ENCODE results near the gene EYA3.

EYA3 gene, protein sequence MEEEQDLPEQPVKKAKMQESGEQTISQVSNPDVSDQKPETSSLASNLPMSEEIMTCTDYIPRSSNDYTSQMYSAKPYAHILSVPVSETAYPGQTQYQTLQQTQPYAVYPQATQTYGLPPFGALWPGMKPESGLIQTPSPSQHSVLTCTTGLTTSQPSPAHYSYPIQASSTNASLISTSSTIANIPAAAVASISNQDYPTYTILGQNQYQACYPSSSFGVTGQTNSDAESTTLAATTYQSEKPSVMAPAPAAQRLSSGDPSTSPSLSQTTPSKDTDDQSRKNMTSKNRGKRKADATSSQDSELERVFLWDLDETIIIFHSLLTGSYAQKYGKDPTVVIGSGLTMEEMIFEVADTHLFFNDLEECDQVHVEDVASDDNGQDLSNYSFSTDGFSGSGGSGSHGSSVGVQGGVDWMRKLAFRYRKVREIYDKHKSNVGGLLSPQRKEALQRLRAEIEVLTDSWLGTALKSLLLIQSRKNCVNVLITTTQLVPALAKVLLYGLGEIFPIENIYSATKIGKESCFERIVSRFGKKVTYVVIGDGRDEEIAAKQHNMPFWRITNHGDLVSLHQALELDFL

DNA sequence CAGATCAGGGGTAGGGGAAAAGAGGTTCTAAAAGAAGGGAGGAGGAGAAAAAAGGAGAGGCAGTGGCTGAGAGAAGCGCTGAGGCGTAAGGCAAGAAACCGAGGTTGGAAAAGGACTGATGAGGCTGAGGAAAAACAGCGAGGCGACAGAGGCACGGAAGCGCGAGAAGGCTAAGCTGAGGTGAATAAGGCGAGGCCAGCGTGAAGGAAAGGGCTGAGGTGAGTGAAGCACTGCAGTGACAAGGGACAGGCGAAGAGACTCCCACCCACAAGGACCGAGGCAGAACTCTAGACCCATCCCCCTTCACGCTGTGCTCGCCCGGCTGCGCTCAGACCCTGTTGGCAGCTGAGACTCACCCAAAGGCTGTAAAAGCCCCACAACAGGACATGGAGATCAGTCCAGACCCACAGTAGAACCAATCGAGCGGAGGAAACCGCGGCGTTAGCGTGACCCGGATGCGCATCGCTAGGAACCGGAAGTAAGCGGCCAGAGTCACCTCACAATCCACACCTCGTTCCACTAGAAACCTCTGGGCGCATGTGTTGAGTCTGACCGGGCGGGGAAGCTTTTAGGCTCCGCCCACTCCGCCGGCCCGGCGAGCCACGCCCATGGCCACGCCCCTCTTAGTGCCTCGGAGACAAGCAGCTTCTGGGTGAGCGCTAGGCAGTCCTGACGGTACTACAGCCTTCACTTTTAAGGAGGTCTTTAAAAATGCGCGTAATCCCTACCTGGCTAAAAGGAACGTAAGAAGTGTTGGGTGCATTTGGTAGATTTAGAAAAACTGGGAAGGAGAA is at the start of gene EYA3:
Gene EYA3, minus strand, starts transcription at position 443 of the 794 bp plus-strand sequence. CDS start 30,584 bp downstream, outside the sequence.
- DNase-seq (ENCODE audit: low spot score) = peak; percentile 99

DNA sequence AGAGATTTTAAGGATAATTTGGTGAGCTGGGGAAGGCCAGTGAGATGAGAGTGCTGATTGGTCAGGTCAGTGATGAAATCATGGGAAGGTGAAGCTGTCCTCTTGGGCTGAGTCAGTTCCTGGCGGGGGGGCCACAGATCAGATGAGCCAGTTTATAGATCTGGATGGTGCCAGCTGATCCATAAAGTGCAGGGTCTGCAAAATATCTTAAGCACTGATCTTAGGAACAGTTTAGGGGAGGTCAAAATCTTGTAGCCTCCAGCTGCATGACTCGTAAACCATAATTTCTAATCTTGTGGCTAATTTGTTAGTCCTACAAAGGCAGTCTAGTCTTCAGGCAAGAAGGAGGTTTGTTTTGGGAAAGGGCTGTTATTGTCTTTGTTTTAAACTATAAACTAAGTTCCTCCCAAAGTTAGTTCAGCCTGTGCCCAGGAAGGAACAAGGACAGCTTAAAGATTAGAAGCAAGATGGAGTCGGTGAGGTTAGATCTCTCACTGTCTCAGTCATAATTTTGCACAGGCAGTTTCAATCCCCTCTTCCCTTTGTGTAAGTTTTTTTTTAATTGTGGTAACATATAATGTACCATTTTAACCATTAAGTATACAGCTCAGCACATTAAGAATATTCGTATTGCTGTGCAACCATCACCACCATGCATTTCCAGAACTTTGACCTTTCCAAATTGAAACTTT is 48.7 kb upstream of the EYA3 start:
- DNase-seq (ENCODE audit: low spot score) = no peak

DNA sequence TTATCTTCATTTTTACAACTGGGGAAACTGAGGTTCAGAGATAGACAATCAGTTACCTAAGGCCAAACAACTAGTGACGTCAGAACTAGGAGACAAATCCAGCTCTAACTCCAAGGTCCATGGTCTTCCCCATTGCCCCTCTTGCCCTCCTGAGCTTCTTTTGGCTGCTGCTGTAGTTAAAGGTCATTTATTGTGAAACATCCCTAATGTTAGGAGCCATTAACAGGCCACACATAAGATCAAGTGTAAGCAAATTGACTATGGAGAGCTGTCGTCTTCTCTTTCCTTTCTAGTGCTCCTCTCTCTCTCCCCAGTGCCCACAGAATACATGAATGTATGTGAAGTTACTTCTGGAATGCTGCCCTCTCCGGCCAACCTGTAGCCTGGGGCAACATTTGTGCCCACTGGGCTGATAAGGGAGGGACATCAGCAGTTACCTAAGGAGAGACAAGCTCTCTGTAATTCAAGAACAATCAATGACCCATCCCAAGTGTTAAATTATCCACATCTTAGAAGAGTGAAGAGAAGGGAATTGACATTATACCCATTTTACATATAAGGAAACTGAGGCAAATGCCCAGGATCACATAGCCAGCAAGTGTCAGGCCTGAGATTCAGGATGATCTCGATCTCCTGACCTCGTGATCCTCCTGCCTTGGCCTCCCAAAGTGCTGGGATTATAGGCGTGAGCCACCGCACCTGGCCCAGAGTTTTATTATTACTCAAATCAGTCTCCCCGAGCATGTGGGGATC is 47.9 kb upstream of the EYA3 start:
- DNase-seq (ENCODE audit: low spot score) = no peak

DNA sequence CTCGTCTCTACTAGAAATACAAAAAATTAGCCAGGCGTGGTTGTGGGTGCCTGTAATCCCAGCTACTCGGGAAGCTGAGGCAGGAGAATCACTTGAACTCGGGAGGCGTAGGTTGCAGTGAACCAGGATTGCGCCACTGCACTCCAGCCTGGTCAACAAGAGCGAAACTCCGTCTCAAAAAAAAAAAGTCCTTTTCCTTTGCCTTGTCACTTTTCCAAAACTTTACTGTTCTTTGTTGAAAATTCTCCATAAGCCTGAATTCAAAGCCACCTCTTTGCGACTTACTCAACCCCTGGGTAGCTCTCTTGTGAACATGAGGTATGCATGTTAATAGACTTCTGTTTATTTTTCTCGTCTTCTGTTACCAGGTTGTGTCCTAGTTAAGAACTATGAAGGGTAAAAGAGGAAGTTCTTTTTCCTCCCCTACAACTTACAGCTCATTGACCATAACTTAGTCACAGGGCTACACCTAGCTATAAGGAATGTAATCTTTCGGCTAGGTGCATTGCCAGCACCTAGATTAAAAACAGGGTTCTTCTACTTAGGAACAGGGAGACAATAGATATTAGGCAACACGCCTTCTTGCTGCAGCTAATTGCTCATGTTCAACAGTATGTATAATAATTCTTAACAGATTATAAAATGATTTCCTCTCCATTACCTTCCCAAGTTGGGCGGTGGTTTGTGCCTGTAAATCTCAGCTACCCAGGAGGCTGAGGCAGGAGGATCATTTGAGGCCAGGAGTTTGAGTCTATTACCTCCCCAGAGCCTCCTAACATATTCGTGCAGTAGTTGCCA is 47.2 kb upstream of the EYA3 start:
- DNase-seq (ENCODE audit: low spot score) = peak; percentile 56

DNA sequence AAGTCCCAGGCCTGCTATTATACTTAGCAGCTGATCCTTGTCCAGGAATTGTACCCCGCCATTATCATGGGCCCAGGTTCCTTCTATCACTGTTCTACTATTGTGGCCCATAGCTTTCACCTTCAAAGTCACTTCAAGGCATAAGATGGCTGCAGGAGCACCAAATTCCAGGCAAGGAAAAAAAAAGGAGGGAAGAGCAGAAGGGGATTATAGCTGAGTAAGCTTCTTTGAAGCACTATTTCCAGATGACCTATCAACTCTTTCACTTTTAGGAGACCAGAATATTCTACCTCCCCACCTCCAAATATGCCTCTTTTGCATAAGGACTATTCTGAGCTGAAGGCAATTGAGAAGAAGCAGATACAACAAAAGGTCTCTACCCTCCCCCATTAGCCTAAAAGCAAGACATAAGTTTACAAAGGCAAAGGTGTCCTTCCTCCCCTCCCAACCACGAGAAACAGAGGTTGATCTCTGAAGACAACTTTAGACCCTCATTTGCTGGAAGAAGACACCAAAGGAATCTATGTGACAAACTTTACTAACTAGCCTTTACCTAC is 46.3 kb upstream of the EYA3 start:
- DNase-seq (ENCODE audit: low spot score) = no peak

DNA sequence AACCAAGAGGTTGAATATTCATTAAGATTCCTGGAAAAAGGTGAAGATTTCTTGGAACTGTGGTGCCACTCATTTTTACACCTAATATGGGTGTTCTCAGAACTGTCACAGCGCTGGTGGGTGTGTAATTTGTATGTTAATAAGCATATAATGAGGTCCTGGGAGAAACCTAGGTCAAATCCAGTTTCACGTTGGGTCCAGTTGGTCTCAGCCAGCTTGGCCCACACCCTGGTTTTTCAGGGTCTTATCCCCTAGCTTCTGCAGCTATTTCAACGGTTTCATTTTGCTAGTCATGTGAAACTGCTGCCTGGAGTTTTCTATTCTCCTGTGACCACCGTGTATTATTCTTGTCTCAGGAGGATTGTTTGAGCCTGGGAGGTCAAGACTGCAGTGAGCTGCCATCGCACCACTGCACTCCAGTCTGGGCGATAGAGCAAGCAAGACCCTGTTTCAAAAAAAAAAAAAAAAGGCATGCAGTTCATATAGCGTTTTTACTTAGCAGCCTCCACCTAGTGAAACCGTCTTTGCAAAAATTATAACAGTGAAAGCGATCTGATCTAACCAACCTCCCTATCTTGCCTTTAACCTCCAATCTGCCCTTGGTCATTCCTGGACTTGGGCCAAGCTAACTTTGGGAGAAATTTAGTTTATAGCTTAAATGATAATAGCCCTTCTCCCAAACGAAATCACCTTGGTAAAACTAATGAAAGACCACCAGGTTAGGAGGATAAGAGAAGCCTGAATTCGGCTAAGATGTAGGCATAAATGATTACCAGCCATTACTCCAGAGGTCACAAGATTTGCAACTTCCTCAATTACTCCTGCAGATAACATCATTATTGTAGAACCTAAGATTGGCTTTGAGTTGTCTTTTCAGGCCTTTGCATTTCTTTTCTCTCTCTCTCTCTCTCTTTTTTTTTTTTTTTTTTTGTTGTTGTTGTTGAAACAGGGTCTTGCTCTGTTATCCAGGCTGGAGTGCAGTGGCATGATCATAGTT is 44.1 kb upstream of the EYA3 start:
- peak; percentile 24 for DNase-seq (ENCODE audit: low spot score)

DNA sequence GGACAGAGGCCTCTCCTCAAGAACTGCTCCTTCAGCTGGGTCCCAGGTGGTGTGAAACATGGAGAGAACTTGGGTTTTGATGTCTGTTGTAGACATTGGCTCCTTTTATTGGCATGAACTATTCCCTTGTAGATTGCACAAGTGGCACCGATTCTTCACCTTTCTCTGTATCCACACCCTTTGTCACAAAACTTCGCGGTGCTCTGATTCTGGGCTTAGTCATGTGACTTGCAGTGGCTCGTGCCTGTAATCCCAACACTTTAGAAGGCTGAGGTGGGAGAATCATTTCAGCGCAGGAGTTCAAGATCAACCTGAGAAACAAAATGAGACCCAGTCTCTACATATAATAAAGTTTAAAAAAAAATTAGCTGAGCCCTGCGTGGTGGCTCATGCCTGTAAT is 42.5 kb upstream of the EYA3 start:
- no peak for DNase-seq (ENCODE audit: low spot score)

DNA sequence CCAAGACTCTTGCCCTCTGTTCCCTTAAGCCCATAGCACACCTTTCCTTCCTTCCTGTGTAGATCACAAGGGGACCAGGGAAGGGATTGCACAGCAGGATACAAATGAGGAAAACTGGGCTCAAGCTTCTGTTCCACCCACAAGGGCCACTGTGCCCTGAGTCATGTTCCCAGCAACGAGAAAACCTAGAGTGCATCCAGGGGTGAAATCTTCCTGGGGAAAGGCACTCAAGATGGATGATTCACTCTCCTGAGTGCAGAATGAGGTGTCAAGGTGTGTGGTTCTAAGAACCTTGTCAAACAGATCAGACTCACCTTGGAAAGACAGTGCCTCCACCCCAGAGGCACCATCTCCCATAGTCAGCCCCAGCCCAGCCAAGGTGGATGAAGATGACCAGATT is 40.7 kb upstream of the EYA3 start:
- DNase-seq (ENCODE audit: low spot score) = no peak

DNA sequence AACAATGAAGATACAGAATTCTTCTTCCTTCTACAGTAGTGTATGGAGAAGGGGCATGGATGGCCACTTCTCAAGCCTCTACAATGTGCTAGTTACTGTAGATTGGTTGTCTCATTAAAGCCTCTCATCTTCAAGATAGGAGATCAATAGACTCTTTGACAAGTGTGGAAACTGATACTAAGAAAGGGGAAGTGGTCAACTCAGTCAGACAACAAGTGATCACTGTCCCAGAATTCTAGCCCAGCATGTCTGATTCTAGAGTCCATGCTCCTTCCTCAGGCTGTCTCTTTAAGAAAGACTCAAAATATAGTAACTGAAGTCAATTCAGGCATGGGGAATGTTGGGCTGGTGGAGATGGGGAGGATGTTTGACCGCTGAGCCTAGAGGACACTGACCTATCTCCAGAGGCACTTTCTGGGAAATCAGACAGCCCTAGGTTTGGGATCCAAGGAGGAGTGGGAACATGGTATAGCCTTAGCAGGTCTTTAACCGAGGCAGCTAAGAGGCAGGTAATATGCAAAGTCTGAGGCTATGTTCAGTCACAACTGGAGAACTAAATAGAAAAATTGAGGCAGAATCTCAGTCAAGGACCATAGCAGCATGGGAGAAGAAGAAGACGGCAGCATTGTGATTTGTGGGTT is 39.3 kb upstream of the EYA3 start:
- peak; percentile 68 for DNase-seq (ENCODE audit: low spot score)

DNA sequence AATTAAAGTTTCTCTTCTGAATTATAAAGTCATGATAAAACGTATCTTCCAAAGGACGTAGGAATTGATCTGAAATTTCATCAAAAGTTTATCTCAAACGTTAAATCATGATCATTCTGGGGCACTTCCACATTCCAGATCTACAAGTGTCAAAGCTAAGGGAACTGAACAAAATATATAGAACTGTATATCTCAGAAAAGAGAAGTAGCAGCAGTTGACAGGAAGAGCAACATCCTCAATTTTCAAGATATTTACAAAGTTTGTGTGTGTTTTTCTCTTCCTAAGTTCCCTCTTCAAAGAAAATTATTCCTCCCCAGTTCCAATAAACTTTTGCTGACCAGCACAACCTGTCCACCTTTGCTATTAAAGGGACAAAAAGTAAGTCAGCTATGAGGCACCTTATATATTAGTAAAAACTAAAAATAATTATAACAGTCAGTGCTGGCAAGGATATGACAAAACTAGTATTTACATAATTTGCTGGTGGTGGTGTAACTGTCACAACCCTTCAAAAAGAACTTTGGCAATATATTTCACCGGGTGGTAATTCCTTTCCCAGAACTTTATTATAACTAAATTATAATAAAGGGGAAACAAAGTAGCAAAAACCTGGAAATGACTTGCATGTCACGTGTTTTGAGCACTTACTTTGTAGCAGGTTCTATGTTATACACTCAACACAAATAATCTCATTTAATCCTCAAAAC is 38.5 kb upstream of the EYA3 start:
- DNase-seq (ENCODE audit: low spot score) = peak; percentile 23

DNA sequence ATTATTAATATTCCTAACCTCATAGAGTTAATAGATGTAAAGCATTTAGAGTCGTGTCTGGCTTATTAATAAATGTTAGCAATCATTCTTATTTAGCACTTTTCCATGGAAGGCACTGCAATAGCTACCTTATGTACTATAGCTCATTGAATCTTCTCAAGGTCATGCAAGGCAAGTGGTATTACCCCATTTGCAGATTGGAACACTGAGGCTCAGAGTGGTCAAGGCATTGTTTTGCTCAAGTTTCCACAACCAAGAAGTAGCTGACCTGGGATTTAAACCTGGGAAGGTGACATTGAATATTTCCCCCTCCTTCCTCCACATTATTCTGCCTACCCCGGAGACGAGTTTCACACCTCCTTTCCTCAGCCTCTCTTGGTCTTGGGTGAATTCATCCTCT is 37.8 kb upstream of the EYA3 start:
- no peak for DNase-seq (ENCODE audit: low spot score)

DNA sequence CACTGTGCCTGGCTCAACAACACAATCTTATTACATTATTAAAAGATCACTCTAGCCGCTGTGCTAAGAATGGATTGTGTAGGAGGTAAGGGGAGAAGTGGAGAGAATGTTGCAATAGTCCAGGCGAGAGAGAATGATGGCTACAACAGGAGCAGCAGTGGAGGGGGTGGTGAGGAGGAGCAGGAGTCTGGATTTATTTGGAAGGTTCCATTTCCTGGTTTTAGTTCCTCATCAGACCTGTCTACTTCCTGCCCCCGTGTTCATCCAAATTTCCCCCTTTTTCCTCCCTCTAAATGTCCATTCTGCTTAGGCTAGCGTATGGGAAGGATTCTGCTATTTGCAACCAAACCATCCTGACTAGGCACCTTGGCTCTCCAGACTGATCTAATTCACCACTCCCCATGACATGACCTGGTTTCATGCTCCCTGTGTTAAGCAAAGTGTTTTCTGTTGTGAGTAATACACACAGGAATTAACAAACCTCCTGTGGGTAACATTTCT is 35.1 kb upstream of the EYA3 start:
- DNase-seq (ENCODE audit: low spot score) = no peak

DNA sequence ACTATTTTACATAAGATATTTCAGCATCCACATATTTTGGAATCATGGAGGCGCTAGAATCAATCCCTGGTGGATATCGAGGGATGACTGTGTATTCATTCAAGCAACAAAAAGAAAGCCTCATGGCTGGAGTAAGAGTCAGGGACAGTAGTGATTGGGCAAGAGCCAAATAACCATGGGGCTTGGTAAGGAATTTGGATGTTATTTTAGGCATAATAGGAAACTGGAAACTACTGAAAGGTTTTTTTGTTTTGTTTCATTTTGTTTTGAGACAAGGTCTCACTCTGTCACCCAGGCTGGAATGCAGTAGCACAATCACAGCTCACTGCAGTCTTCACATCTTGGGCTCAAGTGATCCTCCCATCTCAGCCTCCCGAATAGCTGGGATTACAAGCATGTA is 33.8 kb upstream of the EYA3 start:
- no peak for DNase-seq (ENCODE audit: low spot score)

DNA sequence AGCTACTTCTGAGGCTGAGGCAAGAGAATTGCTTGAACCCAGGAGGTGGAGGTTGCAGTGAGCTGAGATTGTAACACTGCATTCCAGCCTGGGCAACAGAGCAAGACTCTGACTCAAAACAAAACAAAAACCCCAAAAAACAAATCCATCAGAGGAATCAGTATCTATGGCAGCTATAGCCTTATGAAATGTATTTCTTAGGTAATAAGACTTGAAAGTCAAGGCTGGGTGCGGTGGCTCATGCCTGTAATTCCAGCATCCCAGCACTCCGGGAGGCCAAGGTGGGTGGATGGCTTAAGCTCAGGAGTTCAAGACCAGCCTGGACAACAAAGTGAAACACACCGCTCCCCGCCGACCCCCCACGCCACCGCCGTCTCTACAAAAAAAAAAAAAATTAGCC is 31.1 kb upstream of the EYA3 start:
- no peak for DNase-seq (ENCODE audit: low spot score)

DNA sequence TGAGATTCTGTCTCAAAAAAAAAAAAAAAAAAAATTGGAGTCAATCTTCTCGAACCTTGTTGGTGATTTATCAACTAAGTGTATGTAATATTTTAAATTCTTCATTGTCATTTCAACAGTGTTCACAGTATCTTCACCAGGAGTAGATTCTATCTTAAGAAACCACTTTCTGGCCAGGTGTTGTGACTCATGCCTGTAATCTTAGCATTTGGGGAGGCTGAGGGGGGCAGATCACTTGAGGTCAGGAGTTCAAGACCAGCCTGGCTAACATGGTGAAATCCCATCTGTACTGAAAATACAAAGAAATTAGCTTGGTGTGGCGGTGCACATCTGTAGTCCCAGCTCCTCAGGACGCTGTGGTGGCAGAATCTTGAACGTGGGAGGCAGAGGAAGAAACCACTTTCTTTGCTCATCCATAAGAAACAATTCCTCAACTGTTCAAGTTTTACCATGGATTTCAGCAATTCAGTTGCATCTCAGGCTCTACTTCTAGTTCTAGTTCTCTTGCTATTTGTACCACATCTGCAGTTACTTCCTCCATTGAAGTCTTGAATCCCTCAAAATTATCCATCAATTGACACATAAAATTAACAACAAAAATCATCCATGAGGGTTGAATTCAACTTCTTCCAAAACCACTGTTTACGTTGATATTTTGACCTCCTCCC is 30.4 kb upstream of the EYA3 start:
- DNase-seq (ENCODE audit: low spot score) = no peak

DNA sequence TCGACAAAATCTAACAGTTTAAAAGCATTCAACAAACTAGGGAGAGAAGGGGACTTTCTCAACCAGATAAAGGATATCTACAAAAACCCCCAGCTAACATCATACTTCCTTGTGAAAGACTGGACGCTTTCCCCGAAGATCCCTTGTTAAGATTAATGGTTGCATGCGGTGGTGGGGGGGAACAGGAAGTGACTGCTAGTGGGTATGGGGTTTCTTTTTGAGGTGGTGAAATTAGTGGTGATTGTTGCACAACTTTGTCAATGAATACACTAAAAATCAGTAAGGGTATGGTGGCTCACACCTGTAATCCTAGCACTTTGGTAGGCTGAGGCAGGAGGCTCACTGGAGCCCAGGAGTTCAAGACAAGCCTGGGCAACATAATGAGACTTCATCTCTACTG is 26.9 kb upstream of the EYA3 start:
- no peak for DNase-seq (ENCODE audit: low spot score)

DNA sequence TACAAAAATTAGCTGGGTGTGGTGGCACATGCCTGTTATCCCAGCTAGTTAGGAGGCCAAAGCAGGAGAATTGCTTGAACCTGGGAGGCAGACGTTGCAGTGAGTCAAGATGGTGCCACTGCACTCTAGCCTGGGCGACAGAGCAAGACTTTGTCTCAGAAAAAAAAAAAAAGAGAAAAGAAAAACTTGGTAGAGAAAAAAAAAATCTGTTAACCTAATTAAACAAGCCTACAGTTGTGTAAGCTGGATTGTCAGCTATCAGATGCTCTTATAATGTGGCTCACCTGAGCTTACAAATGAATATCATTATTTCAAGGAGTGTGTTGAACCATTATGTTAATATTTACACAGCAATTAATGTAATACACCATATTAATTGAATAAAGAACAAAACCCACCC is 26.4 kb upstream of the EYA3 start:
- no peak for DNase-seq (ENCODE audit: low spot score)

DNA sequence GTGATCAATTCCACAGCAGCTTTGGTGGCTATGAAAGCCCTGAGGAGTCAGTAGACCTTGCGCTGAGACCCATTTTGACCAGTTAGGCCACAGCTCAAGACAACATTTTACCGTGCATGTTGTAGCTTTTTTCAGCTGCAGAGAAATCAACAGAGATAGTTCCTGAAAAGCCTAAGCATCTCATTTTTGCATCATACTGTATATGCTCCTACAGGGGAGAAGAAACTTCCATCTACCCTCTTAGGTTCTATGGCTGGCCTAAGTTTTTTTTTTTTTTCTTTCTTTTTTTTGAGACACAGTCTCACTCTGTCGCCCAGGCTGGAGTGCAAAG is 24.8 kb upstream of the EYA3 start:
- DNase-seq (ENCODE audit: low spot score) = peak; percentile 45
